ENCODE data around the gene PDE4D. TPM values are rescaled to one million over a fixed set of nuclear protein-coding genes. Genes with fewer than 3 reads are reported as not detected.

The PDE4D gene
- total RNA-seq, 1 experiment from 2014 or later, result 61.2 TPM

DNA sequence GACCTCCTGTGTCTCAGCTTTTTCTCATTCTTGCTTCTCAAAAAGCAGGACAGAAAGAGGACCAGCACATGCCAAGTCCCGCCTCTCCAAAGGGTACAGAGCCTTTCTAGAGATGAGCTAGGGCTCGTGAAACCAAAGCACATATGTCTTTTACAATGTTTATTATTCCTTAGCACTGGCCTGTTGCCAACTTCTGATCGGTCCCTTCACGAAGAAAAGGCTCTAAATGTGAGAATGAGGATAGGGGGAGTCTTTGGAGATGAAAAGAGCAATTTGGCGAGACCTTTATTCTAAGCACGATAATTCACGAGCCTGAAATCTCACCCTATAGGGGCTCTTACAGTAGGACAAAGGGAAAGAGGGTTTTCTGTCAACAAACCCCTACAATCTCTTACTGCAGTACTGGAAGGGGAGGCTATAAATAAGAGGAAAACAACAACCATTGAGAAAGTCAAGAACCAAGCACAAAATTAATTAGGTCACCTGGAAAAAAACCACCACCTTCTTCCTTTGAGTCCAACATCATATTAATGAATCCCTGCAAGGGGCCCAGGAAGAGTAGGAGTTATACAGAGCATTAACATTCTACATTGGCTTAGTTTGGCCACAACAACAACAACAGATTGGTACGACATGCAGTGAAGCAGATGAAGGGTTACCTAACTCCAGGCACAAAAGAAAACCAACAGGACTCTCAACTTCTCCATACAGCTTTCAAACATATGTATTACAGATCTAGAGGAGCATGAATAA lies 309.5 kb downstream of the PDE4D start:
- Histone ChIP-seq H3K9ac (ENCODE audit: low read length) (no peak overlapping the region), H3K4me1 (ENCODE audit: low read length) (no peaks in the 10 kb centered on the region), H3K27ac (ENCODE audit: low read length) (no peak overlapping the region), H4K20me1 (ENCODE audit: insufficient read depth, low read depth, low read length) (0 out of 2 replicates have a peak, but pooled peaks cover 5% of the 10 kb centered on the region), H3K4me3 (ENCODE audit: low read length) (no peak overlapping the region), H3K9me2 (replicated peaks; ENCODE audit: insufficient read depth, low read length) (no peaks in the 10 kb centered on the region; the same call in 1 of the 2 replicates), H3K27me3 (ENCODE audit: low read length) (no peaks in the 10 kb centered on the region), H3K79me2 (ENCODE audit: low read length) (no peaks in the 10 kb centered on the region), H3K4me2 (ENCODE audit: low read depth, low read length, poor library complexity, severe bottlenecking) (no peak overlapping the region), H3K36me3 (ENCODE audit: insufficient read depth, low read length) (no peaks in the 10 kb centered on the region), H2AFZ (ENCODE audit: low read length) (no peak overlapping the region), H3K9me3 (ENCODE audit: low read length) (no peaks in the 10 kb centered on the region)
- no peak for DNase-seq

DNA sequence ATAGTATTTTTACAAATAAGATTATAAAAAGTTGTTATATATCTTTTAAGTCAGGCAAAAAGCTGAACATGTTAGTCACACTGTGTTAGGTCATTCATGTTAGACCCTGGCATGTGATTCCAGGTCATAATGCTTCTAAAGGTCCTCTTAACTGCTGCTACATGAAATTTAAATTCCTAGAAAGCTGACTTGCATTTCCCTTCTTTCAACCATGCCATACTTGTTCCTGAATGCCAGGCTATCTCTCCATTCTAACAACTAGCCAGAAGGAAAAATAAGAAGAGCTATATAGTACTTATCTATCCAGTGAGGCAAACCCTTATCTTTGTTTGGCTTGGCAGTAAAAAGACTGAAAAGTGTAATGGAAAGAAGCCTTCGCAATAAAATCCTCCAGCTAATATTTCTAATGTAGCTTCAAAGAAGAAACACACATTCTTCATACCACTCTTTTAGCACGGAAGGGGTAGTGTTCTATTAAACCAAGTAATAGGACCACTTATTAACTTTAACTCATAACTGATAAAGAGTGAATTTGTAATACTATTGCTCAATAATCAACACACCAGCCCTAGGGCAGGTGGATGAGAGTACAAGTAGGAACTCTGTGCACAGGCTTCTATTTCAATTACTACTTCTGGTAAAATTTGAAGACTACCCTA lies 310.2 kb downstream of the PDE4D start:
- Histone ChIP-seq H3K4me2 (ENCODE audit: low read depth, low read length, poor library complexity, severe bottlenecking) (no peak overlapping the region), H3K36me3 (ENCODE audit: insufficient read depth, low read length) (no peaks in the 10 kb centered on the region), H3K27ac (ENCODE audit: low read length) (no peak overlapping the region), H3K9ac (ENCODE audit: low read length) (no peak overlapping the region), H3K4me1 (ENCODE audit: low read length) (no peaks in the 10 kb centered on the region), H3K79me2 (ENCODE audit: low read length) (no peaks in the 10 kb centered on the region), H3K27me3 (ENCODE audit: low read length) (no peaks in the 10 kb centered on the region), H2AFZ (ENCODE audit: low read length) (no peak overlapping the region), H3K4me3 (ENCODE audit: low read length) (no peak overlapping the region), H3K9me2 (replicated peaks; ENCODE audit: insufficient read depth, low read length) (no peaks in the 10 kb centered on the region; the same call in 1 of the 2 replicates), H3K9me3 (ENCODE audit: low read length) (no peaks in the 10 kb centered on the region), H4K20me1 (ENCODE audit: insufficient read depth, low read depth, low read length) (0 out of 2 replicates have a peak, but pooled peaks cover 5% of the 10 kb centered on the region)
- DNase-seq, result no peak

DNA sequence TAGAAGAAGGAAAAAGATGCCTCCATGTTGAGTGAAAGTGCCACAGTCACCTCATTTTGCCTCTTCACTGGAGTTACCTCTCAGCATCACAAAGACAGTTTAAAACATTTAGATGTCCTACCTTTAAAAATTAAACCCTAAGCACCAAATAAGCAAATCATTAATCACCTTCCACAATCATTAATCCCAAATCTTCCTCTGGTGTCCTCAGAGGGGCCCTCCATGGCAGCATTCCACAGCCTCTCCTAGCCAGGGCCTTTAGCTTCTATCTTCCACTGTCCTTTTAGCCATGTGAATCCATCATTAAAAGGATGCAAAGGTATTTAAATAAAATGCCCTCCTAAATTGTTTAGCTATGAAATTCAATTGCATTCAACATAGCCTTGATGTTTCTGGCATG lies 310.8 kb downstream of the PDE4D start:
- Histone ChIP-seq H3K4me2 (ENCODE audit: low read depth, low read length, poor library complexity, severe bottlenecking) (no peak overlapping the region), H3K4me3 (ENCODE audit: low read length) (no peak overlapping the region), H3K36me3 (ENCODE audit: insufficient read depth, low read length) (no peaks in the 10 kb centered on the region), H3K27me3 (ENCODE audit: low read length) (no peaks in the 10 kb centered on the region), H2AFZ (ENCODE audit: low read length) (no peak overlapping the region), H4K20me1 (ENCODE audit: insufficient read depth, low read depth, low read length) (0 out of 2 replicates have a peak, but pooled peaks cover 5% of the 10 kb centered on the region), H3K27ac (ENCODE audit: low read length) (no peak overlapping the region), H3K79me2 (ENCODE audit: low read length) (no peaks in the 10 kb centered on the region), H3K9me3 (ENCODE audit: low read length) (no peaks in the 10 kb centered on the region), H3K9ac (ENCODE audit: low read length) (no peak overlapping the region), H3K9me2 (replicated peaks; ENCODE audit: insufficient read depth, low read length) (no peaks in the 10 kb centered on the region; the same call in 1 of the 2 replicates), H3K4me1 (ENCODE audit: low read length) (no peaks in the 10 kb centered on the region)
- DNase-seq, result no peak

DNA sequence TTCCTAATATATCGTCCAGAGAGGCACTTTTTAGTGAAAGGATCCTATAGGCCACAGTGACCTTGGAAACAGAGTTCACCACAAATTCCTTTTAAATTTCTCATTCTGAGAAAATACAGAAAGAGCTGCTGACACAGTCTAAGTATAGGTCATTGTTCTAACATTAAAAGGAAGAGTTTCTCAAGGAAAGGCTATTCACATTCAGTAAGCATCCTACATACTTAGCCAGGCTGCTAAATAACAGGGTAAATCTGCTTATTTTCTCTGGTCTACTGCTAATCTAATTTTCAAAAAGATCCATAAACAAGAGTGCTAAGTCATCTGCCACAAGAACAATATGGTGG lies 313.7 kb downstream of the PDE4D start:
- DNase-seq, result no peak
- Histone ChIP-seq H3K4me1 (ENCODE audit: low read length) (no peaks in the 10 kb centered on the region), H3K9me2 (replicated peaks; ENCODE audit: insufficient read depth, low read length) (no peaks in the 10 kb centered on the region; the same call in 1 of the 2 replicates), H3K4me2 (ENCODE audit: low read depth, low read length, poor library complexity, severe bottlenecking) (no peak overlapping the region), H3K79me2 (ENCODE audit: low read length) (no peaks in the 10 kb centered on the region), H3K4me3 (ENCODE audit: low read length) (no peak overlapping the region), H3K27ac (ENCODE audit: low read length) (no peak overlapping the region), H3K27me3 (ENCODE audit: low read length) (no peaks in the 10 kb centered on the region), H2AFZ (ENCODE audit: low read length) (no peak overlapping the region), H3K36me3 (ENCODE audit: insufficient read depth, low read length) (no peaks in the 10 kb centered on the region), H3K9me3 (ENCODE audit: low read length) (no peaks in the 10 kb centered on the region), H4K20me1 (ENCODE audit: insufficient read depth, low read depth, low read length) (0 out of 2 replicates have a peak, but pooled peaks cover 9% of the 10 kb centered on the region), H3K9ac (ENCODE audit: low read length) (no peak overlapping the region)

DNA sequence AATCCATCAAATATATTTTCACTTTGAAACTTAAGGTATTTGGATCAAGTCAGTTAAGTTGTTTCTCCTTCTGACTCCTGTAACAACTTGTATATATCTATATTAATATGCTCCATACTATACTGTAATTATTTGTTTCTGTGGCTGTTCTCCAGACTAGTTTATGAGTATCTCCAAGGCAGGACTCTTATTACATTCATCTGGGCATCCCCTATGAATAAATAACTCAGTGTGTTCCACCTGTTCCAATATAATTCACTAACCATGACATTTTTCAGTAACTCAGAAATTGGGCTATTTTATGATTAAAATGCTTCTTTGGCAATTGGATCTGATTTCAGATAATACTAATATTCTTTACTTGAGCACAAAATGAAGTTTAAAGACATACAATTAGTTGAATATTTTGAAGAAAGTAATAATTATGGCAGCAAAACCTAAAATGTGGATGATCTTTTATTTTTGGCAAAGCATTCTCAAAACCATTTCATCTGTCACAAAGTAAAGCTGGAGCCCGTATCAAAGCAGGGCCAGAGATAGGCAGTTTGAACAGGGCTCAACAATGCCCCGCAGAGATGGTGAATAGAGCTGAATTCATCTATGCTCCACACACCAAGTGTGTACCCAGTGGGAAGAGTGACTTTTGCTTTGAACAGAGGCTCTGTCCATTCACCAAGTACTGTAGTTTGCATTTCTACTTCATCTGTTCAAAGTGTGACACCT lies 314.3 kb downstream of the PDE4D start:
- Histone ChIP-seq H3K9me2 (replicated peaks; ENCODE audit: insufficient read depth, low read length) (no peaks in the 10 kb centered on the region; the same call in 1 of the 2 replicates), H3K79me2 (ENCODE audit: low read length) (no peaks in the 10 kb centered on the region), H3K27me3 (ENCODE audit: low read length) (no peaks in the 10 kb centered on the region), H3K9ac (ENCODE audit: low read length) (no peak overlapping the region), H2AFZ (ENCODE audit: low read length) (no peak overlapping the region), H3K4me2 (ENCODE audit: low read depth, low read length, poor library complexity, severe bottlenecking) (no peak overlapping the region), H3K4me3 (ENCODE audit: low read length) (no peak overlapping the region), H3K27ac (ENCODE audit: low read length) (no peak overlapping the region), H3K36me3 (ENCODE audit: insufficient read depth, low read length) (no peaks in the 10 kb centered on the region), H3K9me3 (ENCODE audit: low read length) (no peaks in the 10 kb centered on the region), H3K4me1 (ENCODE audit: low read length) (no peaks in the 10 kb centered on the region), H4K20me1 (ENCODE audit: insufficient read depth, low read depth, low read length) (0 out of 2 replicates have a peak, but pooled peaks cover 8% of the 10 kb centered on the region)
- no peak for DNase-seq

DNA sequence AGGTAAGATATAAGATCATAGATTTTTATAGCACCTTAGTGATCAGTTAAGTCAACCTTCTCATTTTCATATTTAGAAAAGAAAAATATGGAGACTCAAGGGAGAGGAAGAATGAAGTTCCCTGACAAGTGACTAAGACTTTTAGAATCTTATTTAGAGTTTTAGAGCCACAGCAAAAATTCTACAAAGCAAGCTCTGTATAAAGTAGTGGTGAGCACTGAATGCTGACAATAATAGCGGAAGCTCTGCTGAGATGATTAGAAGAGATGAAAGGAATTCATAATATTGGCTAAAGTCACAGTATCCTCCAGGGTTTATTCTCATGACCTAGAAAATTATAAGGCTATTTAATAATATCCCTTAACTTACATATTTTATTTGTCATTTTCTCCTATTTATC lies 316.0 kb downstream of the PDE4D start:
- Histone ChIP-seq H3K79me2 (ENCODE audit: low read length) (no peaks in the 10 kb centered on the region), H3K9me3 (ENCODE audit: low read length) (no peaks in the 10 kb centered on the region), H3K4me3 (ENCODE audit: low read length) (no peak overlapping the region)

DNA sequence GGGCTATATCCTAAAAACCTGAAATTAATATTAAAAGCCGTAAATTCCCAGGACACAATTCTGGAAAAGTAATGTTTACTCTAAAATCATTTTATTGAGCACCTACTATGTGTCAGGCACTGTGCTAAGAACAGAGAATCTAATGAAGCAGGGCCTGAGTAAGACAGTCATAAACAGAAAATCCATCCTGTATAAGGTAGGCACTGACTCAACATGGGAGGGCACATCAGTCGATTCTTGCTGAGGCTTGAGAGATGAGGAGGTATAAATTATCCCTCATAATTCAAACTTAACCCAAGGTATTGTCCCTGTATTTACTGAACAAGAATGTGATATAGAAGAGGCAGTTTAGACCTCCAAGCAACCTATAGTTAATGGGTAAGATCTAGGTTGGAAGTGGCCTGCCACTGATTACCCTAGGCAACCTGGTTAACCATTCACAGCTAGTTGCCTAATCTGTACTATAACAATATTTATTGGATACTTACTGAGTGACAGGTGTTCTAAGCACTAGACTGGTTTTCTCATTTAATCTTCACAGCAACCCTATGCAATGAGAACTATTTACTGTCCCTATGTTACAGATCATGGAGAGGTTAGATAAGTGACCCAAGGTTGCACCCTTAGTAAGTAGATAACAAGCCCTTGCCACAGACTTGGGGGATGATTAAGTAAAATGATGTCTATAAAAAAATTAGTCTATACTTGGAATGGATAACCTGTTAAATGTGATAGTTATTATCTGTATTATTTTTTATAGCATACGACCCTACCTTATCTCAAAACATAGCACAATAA lies 317.7 kb downstream of the PDE4D start:
- no peak overlapping the region for H3K27ac ChIP-seq (ENCODE audit: low read length)
- H3K9ac ChIP-seq (ENCODE audit: low read length), result no peak overlapping the region
- H3K79me2 ChIP-seq (ENCODE audit: low read length), result no peaks in the 10 kb centered on the region
- H3K27me3 ChIP-seq (ENCODE audit: low read length), result no peaks in the 10 kb centered on the region
- H3K9me3 ChIP-seq (ENCODE audit: low read length), result no peaks in the 10 kb centered on the region
- no peak overlapping the region for H2AFZ ChIP-seq (ENCODE audit: low read length)
- H3K9me2 ChIP-seq (replicated peaks; ENCODE audit: insufficient read depth, low read length), result no peaks in the 10 kb centered on the region; the same call in 1 of the 2 replicates
- no peak overlapping the region for H3K4me3 ChIP-seq (ENCODE audit: low read length)
- H3K4me1 ChIP-seq (ENCODE audit: low read length), result no peaks in the 10 kb centered on the region
- H3K36me3 ChIP-seq (ENCODE audit: insufficient read depth, low read length), result no peaks in the 10 kb centered on the region
- no peak overlapping the region for H3K4me2 ChIP-seq (ENCODE audit: low read depth, low read length, poor library complexity, severe bottlenecking)
- DNase-seq, result no peak
- 0 out of 2 replicates have a peak, but pooled peaks cover 3% of the 10 kb centered on the region for H4K20me1 ChIP-seq (ENCODE audit: insufficient read depth, low read depth, low read length)

More for the DNA sequence above, 316.0 kb downstream of the PDE4D start:
- H3K9me2 ChIP-seq (replicated peaks; ENCODE audit: insufficient read depth, low read length), result no peaks in the 10 kb centered on the region; the same call in 1 of the 2 replicates
- H3K27ac ChIP-seq (ENCODE audit: low read length), result no peak overlapping the region
- 0 out of 2 replicates have a peak, but pooled peaks cover 3% of the 10 kb centered on the region for H4K20me1 ChIP-seq (ENCODE audit: insufficient read depth, low read depth, low read length)
- no peaks in the 10 kb centered on the region for H3K36me3 ChIP-seq (ENCODE audit: insufficient read depth, low read length)
- DNase-seq, result no peak
- H3K4me2 ChIP-seq (ENCODE audit: low read depth, low read length, poor library complexity, severe bottlenecking), result no peak overlapping the region
- no peak overlapping the region for H3K9ac ChIP-seq (ENCODE audit: low read length)
- H3K27me3 ChIP-seq (ENCODE audit: low read length), result no peaks in the 10 kb centered on the region
- no peak overlapping the region for H2AFZ ChIP-seq (ENCODE audit: low read length)
- H3K4me1 ChIP-seq (ENCODE audit: low read length), result no peaks in the 10 kb centered on the region

All from Karpas-422 (cell line).